Thyroid gland (tissue), 4 donors: ENCODE measurements around the gene TFF3.

Experiments used
- POLR2A ChIP-seq, 2 donors: fragments of 450-650 bp; IDR thresholded peaks; one replicate each; pipeline ENCODE4 v1.6.1; 2017; ENCODE audit warnings: antibody characterized with exemption in 2 of 2, mild to moderate bottlenecking in 2 of 2, moderate library complexity in 1 of 2
- TF ChIP-seq, protein P1 (sequence below), 6 experiments: fragments of 200-600 bp in 3 of 6; fragments of 450-650 bp in 3 of 6; sonication (generic) in 3 of 6; IDR thresholded peaks; one replicate each; pipeline ENCODE4 v1.5.1; 2016 to 2019; ENCODE audit warnings: antibody characterized with exemption in 6 of 6, mild to moderate bottlenecking in 2 of 6, inconsistent platforms in 1 of 6, moderate library complexity in 1 of 6

GRCh38 chr21:42321231-42321630 lies 6.0 kb upstream of the TFF3 start:
- no peak for TF ChIP-seq POLR2A (IDR thresholded peaks at IDR 0.05)
- TF ChIP-seq, protein P1, sequence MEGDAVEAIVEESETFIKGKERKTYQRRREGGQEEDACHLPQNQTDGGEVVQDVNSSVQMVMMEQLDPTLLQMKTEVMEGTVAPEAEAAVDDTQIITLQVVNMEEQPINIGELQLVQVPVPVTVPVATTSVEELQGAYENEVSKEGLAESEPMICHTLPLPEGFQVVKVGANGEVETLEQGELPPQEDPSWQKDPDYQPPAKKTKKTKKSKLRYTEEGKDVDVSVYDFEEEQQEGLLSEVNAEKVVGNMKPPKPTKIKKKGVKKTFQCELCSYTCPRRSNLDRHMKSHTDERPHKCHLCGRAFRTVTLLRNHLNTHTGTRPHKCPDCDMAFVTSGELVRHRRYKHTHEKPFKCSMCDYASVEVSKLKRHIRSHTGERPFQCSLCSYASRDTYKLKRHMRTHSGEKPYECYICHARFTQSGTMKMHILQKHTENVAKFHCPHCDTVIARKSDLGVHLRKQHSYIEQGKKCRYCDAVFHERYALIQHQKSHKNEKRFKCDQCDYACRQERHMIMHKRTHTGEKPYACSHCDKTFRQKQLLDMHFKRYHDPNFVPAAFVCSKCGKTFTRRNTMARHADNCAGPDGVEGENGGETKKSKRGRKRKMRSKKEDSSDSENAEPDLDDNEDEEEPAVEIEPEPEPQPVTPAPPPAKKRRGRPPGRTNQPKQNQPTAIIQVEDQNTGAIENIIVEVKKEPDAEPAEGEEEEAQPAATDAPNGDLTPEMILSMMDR (IDR thresholded peaks at IDR 0.05), result no peak
